ENCODE data around the gene HBM. TPM values are rescaled to one million over a fixed set of nuclear protein-coding genes. Genes with fewer than 3 reads are reported as not detected.

Gene HBM
- polyA plus RNA-seq, 1 of the 3 experiments (the other 2 are of a cell fraction): not detected

- TF ChIP-seq YY1 (IDR thresholded peaks at IDR 0.05; ENCODE audit: low read depth): no peak
- TF ChIP-seq RAD21 (IDR thresholded peaks at IDR 0.05; ENCODE audit: low read length): peak; percentile 45
Measured at GRCh38 chr16:180101-180675, 14.4 kb downstream of the HBM start, which contains the start of gene HBQ1 (continued).

- Histone ChIP-seq H3K9ac (no peak overlapping the region), H3K27ac (ENCODE audit: low read depth in 2 of 2, low read length in 1 of 2) (no peak overlapping the region), H3K27me3 (ENCODE audit: insufficient read depth) (peaks cover 14% of the 10 kb centered on the region), H3K9me2 (no peaks in the 10 kb centered on the region), H3F3A (replicated peaks; ENCODE audit: insufficient read depth) (peaks cover 4% of the 10 kb centered on the region), H3K9me3 (no peaks in the 10 kb centered on the region), H3K4me1 (ENCODE audit: control insufficient read depth in 1 of 2, insufficient read depth in 2 of 2, low read depth in 1 of 2, low read length in 1 of 2) (peaks cover 0 to 10% of the 10 kb centered on the region in 2 experiments; a peak in 1 of 4 replicates), H4K20me1 (ENCODE audit: insufficient read depth) (peaks cover 11% of the 10 kb centered on the region), H3K4me2 (peak overlapping the region; percentile 91), H3K36me3 (replicated peaks in 1 of 2; ENCODE audit: control insufficient read depth in 1 of 2, insufficient read depth in 2 of 2, low read length in 1 of 2) (peaks cover 3 to 6% of the 10 kb centered on the region in 2 experiments), H3K79me2 (ENCODE audit: insufficient read depth) (no peaks in the 10 kb centered on the region), H3K4me3 (ENCODE audit: low read depth in 2 of 2, low read length in 1 of 2) (peak overlapping the region; percentile 42 to 56), H2AFZ (ENCODE audit: low read depth) (no peak overlapping the region)
- ChIA-PET CTCF (interaction anchor here (0.6 to 7.5 kb wide), 71 partner anchors 8 to 384 kb away, joined by 3 to 120 read pairs (median 4); partner anchors contain the start of genes ARHGDIG, AXIN1, HBM and NPRL3), POLR2A (interaction anchor here (1.0 kb wide), 1 partner anchor 74 kb away, joined by 3 read pairs; no protein-coding TSS in a partner anchor)
- 0% methylated on average over 18 of the region's 89 CpGs for WGBS (ENCODE audit: low lambda C conversion rate)
- DNase-seq: peak; percentile 95
- TF ChIP-seq USF2 (IDR thresholded peaks at IDR 0.05; ENCODE audit: borderline replicate concordance, low read depth, low read length): no peak
- no peak for TF ChIP-seq RXRA (IDR thresholded peaks at IDR 0.05; ENCODE audit: borderline replicate concordance, low read depth)
- TF ChIP-seq YY1 (IDR thresholded peaks at IDR 0.05; ENCODE audit: low read depth): no peak
- no peak for TF ChIP-seq CTCF (IDR thresholded peaks at IDR 0.05)
- TF ChIP-seq, protein P1, sequence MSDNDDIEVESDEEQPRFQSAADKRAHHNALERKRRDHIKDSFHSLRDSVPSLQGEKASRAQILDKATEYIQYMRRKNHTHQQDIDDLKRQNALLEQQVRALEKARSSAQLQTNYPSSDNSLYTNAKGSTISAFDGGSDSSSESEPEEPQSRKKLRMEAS (IDR thresholded peaks at IDR 0.05; ENCODE audit: low read depth): peak; percentile 96
- TF ChIP-seq MXI1 (IDR thresholded peaks at IDR 0.05; ENCODE audit: low read depth, low read length): 0 out of 2 replicates have a peak, but pooled peaks have one; percentile 43
- no peak for TF ChIP-seq GATA2 (CRISPR knock-in tag; IDR thresholded peaks at IDR 0.05)
- no peak for TF ChIP-seq POLR2AphosphoS5 (IDR thresholded peaks at IDR 0.05; ENCODE audit: low read depth, low read length)
- no peak for TF ChIP-seq TEAD4 (IDR thresholded peaks at IDR 0.05; ENCODE audit: borderline replicate concordance, insufficient read depth)
- TF ChIP-seq RFX5 (IDR thresholded peaks at IDR 0.05; ENCODE audit: low read length): no peak
- no peak for TF ChIP-seq ELF1 (IDR thresholded peaks at IDR 0.05)
- TF ChIP-seq, protein P2, sequence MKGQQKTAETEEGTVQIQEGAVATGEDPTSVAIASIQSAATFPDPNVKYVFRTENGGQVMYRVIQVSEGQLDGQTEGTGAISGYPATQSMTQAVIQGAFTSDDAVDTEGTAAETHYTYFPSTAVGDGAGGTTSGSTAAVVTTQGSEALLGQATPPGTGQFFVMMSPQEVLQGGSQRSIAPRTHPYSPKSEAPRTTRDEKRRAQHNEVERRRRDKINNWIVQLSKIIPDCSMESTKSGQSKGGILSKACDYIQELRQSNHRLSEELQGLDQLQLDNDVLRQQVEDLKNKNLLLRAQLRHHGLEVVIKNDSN (IDR thresholded peaks at IDR 0.05; ENCODE audit: borderline replicate concordance, low read depth): no peak
- TF ChIP-seq MEF2A (IDR thresholded peaks at IDR 0.05; ENCODE audit: borderline replicate concordance, low read depth): no peak
- TF ChIP-seq, protein P3, sequence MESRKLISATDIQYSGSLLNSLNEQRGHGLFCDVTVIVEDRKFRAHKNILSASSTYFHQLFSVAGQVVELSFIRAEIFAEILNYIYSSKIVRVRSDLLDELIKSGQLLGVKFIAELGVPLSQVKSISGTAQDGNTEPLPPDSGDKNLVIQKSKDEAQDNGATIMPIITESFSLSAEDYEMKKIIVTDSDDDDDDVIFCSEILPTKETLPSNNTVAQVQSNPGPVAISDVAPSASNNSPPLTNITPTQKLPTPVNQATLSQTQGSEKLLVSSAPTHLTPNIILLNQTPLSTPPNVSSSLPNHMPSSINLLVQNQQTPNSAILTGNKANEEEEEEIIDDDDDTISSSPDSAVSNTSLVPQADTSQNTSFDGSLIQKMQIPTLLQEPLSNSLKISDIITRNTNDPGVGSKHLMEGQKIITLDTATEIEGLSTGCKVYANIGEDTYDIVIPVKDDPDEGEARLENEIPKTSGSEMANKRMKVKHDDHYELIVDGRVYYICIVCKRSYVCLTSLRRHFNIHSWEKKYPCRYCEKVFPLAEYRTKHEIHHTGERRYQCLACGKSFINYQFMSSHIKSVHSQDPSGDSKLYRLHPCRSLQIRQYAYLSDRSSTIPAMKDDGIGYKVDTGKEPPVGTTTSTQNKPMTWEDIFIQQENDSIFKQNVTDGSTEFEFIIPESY (IDR thresholded peaks at IDR 0.05; ENCODE audit: borderline replicate concordance, low read depth): peak; percentile 95
- TF ChIP-seq TAF1 (IDR thresholded peaks at IDR 0.05; ENCODE audit: borderline replicate concordance, low read depth, low read length): no peak
- TF ChIP-seq, protein P4, sequence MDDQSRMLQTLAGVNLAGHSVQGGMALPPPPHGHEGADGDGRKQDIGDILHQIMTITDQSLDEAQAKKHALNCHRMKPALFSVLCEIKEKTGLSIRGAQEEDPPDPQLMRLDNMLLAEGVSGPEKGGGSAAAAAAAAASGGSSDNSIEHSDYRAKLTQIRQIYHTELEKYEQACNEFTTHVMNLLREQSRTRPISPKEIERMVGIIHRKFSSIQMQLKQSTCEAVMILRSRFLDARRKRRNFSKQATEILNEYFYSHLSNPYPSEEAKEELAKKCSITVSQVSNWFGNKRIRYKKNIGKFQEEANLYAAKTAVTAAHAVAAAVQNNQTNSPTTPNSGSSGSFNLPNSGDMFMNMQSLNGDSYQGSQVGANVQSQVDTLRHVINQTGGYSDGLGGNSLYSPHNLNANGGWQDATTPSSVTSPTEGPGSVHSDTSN (IDR thresholded peaks at IDR 0.05): 0 out of 2 replicates have a peak, but pooled peaks have one; percentile 8
- no peak for TF ChIP-seq NFIC (IDR thresholded peaks at IDR 0.05; ENCODE audit: borderline replicate concordance)
- no peak for TF ChIP-seq GABPA (IDR thresholded peaks at IDR 0.05; ENCODE audit: low read depth)
- TF ChIP-seq RCOR1 (IDR thresholded peaks at IDR 0.05; ENCODE audit: low read length): 0 out of 2 replicates have a peak, but pooled peaks have one; percentile 30
- no peak for TF ChIP-seq EZH2phosphoT487 (IDR thresholded peaks at IDR 0.05; ENCODE audit: borderline replicate concordance, low read depth)
Measured at GRCh38 chr16:180681-181564, 15.1 kb downstream of the HBM start.

All from SK-N-SH (cell line).